Fibroblast of skin of right quadriceps (primary cell): ENCODE measurements around the gene A1BG.

ENCODE experiments used
- DNase-seq: peaks from one replicate; pipeline ENCODE4 v3.0.0-alpha.2; 2013

A1BG gene

GRCh38 chr19:58352760-58353671, at the start of gene A1BG:
TSS of gene A1BG (minus strand) at chr19:58353492. CDS start at chr19:58353437, 55 bp downstream.
- no peak for DNase-seq

- no peak for DNase-seq
Measured at GRCh38 chr19:58401840-58402421, 48.6 kb upstream of the A1BG start.

GRCh38 chr19:58400916-58401839, 47.9 kb upstream of the A1BG start:
- peak; percentile 99 for DNase-seq

GRCh38 chr19:58400316-58400915, 47.1 kb upstream of the A1BG start:
- no peak for DNase-seq

- no peak for DNase-seq
Measured at GRCh38 chr19:58399903-58400302, 46.6 kb upstream of the A1BG start.

- no peak for DNase-seq
Measured at GRCh38 chr19:58398545-58398944, 45.3 kb upstream of the A1BG start.

- no peak for DNase-seq
Measured at GRCh38 chr19:58398087-58398486, 44.8 kb upstream of the A1BG start.

- no peak for DNase-seq
Measured at GRCh38 chr19:58397533-58398037, 44.3 kb upstream of the A1BG start.

GRCh38 chr19:58396691-58397532, 43.6 kb upstream of the A1BG start:
- DNase-seq = no peak

- no peak for DNase-seq
Measured at GRCh38 chr19:58395979-58396627, 42.8 kb upstream of the A1BG start.

- DNase-seq = no peak
Measured at GRCh38 chr19:58395220-58395978, 42.1 kb upstream of the A1BG start, which contains the start of gene RNF225. TSS of gene RNF225 (plus strand) at chr19:58395656. CDS start at chr19:58396090, 434 bp downstream.

- DNase-seq = no peak
Measured at GRCh38 chr19:58394821-58395219, 41.5 kb upstream of the A1BG start.

GRCh38 chr19:58393725-58394033, 40.4 kb upstream of the A1BG start:
- no peak for DNase-seq

GRCh38 chr19:58392945-58393724, 39.8 kb upstream of the A1BG start:
- no peak for DNase-seq

- DNase-seq = no peak
Measured at GRCh38 chr19:58388175-58388526, 34.9 kb upstream of the A1BG start.

GRCh38 chr19:58387338-58388174, 34.3 kb upstream of the A1BG start:
- no peak for DNase-seq

- DNase-seq = peak; percentile 99
Measured at GRCh38 chr19:58386576-58387337, 33.5 kb upstream of the A1BG start, which contains the start of gene RPS5. TSS of gene RPS5 (plus strand) at chr19:58387269. CDS start at chr19:58388138, 869 bp downstream.
